BJ (cell line): ENCODE results near the gene FGFR3. TPM values are rescaled to one million over a fixed set of nuclear protein-coding genes. Genes with fewer than 3 reads are reported as not detected.

Source experiments
- CTCF ChIA-PET: fragments of 350-600 bp; formaldehyde crosslinking; extraction: SDS; loops from one replicate; lab custom pipeline; 2021; ENCODE audit warnings: antibody characterized with exemption, inconsistent platforms; lab: Yijun Ruan, JAX
- POLR2A ChIA-PET: fragments of 300-600 bp; sonication (Branson Sonifier 250); formaldehyde crosslinking; extraction: SDS; loops from one replicate; lab custom pipeline; 2021; ENCODE audit warnings: antibody characterized with exemption; lab: Charles Lee
- DNase-seq: peaks from one replicate; pipeline ENCODE4 v3.0.0-alpha.2; 2011; ENCODE audit warnings: low read depth
- H3K27me3 ChIP-seq: 2 replicates; pipeline ENCODE4 v1.6.0; 2011; ENCODE audit warnings: low read length; ENCODE audit not compliant: control insufficient read depth, insufficient read depth
- H3K36me3 ChIP-seq: 2 replicates; pipeline ENCODE4 v1.5.1; 2011; ENCODE audit warnings: low read length; ENCODE audit not compliant: control insufficient read depth, insufficient read depth
- H3K4me3 ChIP-seq: 2 replicates; pipeline ENCODE4 v1.5.1; 2011; ENCODE audit warnings: low read depth, mild to moderate bottlenecking, control low read depth, low read length
- polyA plus RNA-seq: library from polyadenylated mRNA; depleted of rRNA; stranded (reverse); fragments of >200 nt; gene quantifications from 2 replicates; pipeline ENCODE4 v1.2.3, GENCODE V29; 2011
- TF ChIP-seq, protein P1 (sequence below): IDR thresholded peaks from 2 replicates; pipeline ENCODE4 v1.5.1; 2011; ENCODE audit warnings: low read depth, mild to moderate bottlenecking, control low read depth, inconsistent platforms, low read length, moderate library complexity; ENCODE audit not compliant: insufficient read depth

FGFR3 gene
- polyA plus RNA-seq, 1 experiment: 1.0 TPM

DNA sequence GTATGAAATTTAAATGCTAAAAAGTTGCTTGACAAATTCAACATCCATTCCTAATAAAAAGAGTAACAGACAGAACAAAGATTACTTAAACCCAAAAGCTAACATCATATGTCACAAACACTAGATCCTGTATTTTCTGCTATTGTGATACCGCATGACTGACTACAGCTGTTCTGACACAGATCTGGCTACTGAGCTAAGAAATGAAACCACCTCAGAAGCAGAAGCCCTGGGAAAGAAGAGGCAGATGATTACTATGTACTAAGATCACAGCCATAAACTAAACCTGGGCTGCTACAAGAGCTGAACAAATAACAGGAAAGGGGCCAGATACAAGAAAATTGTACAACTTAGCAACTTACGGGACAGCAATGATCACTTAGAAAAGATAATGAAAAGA is 53.5 kb downstream of the FGFR3 start:
- Histone ChIP-seq H3K36me3 (peaks cover 1% of the 10 kb centered on the region), H3K4me3 (no peak overlapping the region), H3K27me3 (no peaks in the 10 kb centered on the region)
- ChIA-PET CTCF (interaction anchor here (1.3 kb wide), 1 partner anchor 52 kb away, joined by 3 read pairs; no protein-coding TSS in a partner anchor), POLR2A (no interaction called here)
- no peak for DNase-seq
- TF ChIP-seq, protein P1, sequence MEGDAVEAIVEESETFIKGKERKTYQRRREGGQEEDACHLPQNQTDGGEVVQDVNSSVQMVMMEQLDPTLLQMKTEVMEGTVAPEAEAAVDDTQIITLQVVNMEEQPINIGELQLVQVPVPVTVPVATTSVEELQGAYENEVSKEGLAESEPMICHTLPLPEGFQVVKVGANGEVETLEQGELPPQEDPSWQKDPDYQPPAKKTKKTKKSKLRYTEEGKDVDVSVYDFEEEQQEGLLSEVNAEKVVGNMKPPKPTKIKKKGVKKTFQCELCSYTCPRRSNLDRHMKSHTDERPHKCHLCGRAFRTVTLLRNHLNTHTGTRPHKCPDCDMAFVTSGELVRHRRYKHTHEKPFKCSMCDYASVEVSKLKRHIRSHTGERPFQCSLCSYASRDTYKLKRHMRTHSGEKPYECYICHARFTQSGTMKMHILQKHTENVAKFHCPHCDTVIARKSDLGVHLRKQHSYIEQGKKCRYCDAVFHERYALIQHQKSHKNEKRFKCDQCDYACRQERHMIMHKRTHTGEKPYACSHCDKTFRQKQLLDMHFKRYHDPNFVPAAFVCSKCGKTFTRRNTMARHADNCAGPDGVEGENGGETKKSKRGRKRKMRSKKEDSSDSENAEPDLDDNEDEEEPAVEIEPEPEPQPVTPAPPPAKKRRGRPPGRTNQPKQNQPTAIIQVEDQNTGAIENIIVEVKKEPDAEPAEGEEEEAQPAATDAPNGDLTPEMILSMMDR: no peak

DNA sequence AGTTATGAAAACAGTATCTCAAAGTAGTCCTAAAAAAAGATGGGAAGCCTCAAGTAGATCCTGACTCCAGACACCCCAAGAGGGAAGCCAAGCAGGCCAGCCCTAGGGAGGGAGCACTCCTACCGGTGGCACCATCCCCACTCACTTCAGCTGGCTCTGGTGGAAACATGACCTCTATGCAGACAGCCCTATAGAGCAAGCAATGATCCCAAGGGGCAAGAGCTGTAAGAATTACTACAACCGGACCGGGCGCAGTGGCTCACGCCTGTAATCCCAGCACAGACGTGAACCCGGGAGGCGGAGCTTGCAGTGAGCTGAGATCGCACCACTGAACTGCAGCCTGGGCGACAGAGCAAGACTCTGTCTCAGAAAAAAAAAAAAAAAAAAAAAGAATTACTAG is 57.2 kb downstream of the FGFR3 start:
- Histone ChIP-seq H3K4me3 (no peak overlapping the region), H3K36me3 (no peaks in the 10 kb centered on the region; the same call in 1 of the 2 replicates), H3K27me3 (no peaks in the 10 kb centered on the region)
- no peak for DNase-seq
- ChIA-PET POLR2A (no interaction called here), CTCF (interaction anchor here (1.0 kb wide), 2 partner anchors 31 to 48 kb away, joined by 3 to 4 read pairs; no protein-coding TSS in a partner anchor)
- TF ChIP-seq, protein P1: no peak

GRCh38 chr4:1851160-1851559 is 58.1 kb downstream of the FGFR3 start:
- no peak for DNase-seq
- POLR2A ChIA-PET: no interaction called here
- CTCF ChIA-PET: interaction anchor here (0.9 to 1.0 kb wide), 2 partner anchors 9 to 32 kb away, joined by 3 to 4 read pairs; no protein-coding TSS in a partner anchor
- no peaks in the 10 kb centered on the region; the same call in 1 of the 2 replicates for H3K36me3 ChIP-seq
- H3K4me3 ChIP-seq: no peak overlapping the region
- TF ChIP-seq, protein P1: no peak
- H3K27me3 ChIP-seq: no peaks in the 10 kb centered on the region

DNA sequence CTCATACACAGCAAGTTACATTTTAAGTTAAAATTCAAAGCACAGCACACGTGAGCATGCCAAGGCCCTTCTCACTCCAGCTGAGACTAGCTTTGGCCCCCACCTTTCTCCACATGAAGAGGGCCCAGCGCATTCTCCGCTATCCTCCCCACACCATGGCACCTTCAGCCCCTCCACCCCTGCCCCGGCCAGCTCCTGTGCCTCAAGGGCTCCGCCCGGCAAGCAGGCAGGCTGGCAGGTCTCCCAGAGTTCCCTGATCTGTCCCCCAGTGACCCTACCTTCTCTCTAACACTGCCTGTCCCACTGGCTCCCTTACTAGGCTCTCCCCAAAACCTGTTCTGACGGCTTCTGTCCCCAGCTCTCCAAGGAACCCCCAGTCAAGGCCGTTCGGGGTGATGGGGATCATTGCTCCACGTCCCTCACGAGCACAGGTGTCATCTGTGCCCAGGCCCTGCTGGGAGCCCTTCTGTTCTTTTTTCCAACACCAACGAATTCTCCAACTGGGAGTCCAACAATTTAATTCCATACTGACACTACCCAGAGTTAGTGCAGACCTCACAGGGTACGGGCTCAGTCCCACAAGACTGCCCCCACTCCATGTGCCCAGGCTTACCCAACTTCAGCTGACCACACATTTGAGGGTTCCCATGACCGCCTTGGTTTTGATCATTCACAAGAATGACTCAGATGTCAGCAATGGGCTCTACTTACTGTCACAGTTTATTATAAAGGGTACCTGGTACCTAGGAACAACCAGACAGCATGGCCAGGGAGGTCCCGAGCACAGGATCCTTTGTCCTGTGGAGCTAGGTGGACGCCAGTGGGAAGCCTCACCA is 58.7 kb downstream of the FGFR3 start:
- ChIA-PET CTCF (interaction anchor here (0.9 kb wide), 1 partner anchor 10 kb away, joined by 3 read pairs; no protein-coding TSS in a partner anchor), POLR2A (no interaction called here)
- no peak overlapping the region for H3K4me3 ChIP-seq
- TF ChIP-seq, protein P1: no peak
- H3K36me3 ChIP-seq: no peaks in the 10 kb centered on the region; the same call in 1 of the 2 replicates
- no peaks in the 10 kb centered on the region for H3K27me3 ChIP-seq
- DNase-seq: no peak

- ChIA-PET CTCF (interaction anchor here (4.8 kb wide), 1 partner anchor 47 kb away, joined by 30 read pairs; no protein-coding TSS in a partner anchor), POLR2A (no interaction called here)
- DNase-seq: no peak
- TF ChIP-seq, protein P1: no peak
- Histone ChIP-seq H3K36me3 (no peaks in the 10 kb centered on the region; the same call in 1 of the 2 replicates), H3K27me3 (no peaks in the 10 kb centered on the region), H3K4me3 (no peak overlapping the region)
Measured at GRCh38 chr4:1852904-1853623, 60.0 kb downstream of the FGFR3 start.
